CD14-positive monocyte (primary cell): ENCODE results near the gene ULK4. TPM values are rescaled to one million over a fixed set of nuclear protein-coding genes. Genes with fewer than 3 reads are reported as not detected.

ENCODE experiments used
- DNase-seq, 3 donors: peaks; one replicate each; pipeline ENCODE4 v3.0.0-alpha.2; 2011 to 2022
- H2AFZ ChIP-seq: 2 replicates; pipeline ENCODE4 v1.6.0; 2012; ENCODE audit warnings: mild to moderate bottlenecking, low read depth, low read length, inconsistent platforms; ENCODE audit not compliant: insufficient read depth, poor library complexity, severe bottlenecking
- H3K27ac ChIP-seq, 2 donors: 1 replicate in 1 of 2; 2 replicates in 1 of 2; pipeline ENCODE4 v1.5.1; 2012 to 2013; ENCODE audit warnings: low read length in 2 of 2, control low read depth in 1 of 2, inconsistent platforms in 1 of 2, low read depth in 1 of 2, mild to moderate bottlenecking in 1 of 2
- H3K27me3 ChIP-seq, 2 donors: one replicate each; pipeline versions ENCODE4 v1.6.0 to v1.6.1; 2011 to 2013; ENCODE audit warnings: low read length in 2 of 2; ENCODE audit not compliant: control insufficient read depth in 2 of 2, insufficient read depth in 2 of 2
- H3K36me3 ChIP-seq, 2 donors: replicated peaks in 1 of 2; 1 replicate in 1 of 2; 2 replicates in 1 of 2; pipeline versions ENCODE4 v1.5.1 to v1.6.1; 2012 to 2013; ENCODE audit warnings: low read length in 2 of 2, control low read depth in 1 of 2, inconsistent platforms in 1 of 2, mild to moderate bottlenecking in 1 of 2; ENCODE audit not compliant: insufficient read depth in 2 of 2, control insufficient read depth in 1 of 2
- H3K4me1 ChIP-seq, 2 donors: 1 replicate in 1 of 2; 2 replicates in 1 of 2; pipeline versions ENCODE4 v1.5.1 to v1.6.1; 2012 to 2013; ENCODE audit warnings: low read length in 2 of 2, control low read depth in 1 of 2, inconsistent platforms in 1 of 2, mild to moderate bottlenecking in 1 of 2, moderate library complexity in 1 of 2; ENCODE audit not compliant: insufficient read depth in 2 of 2, control insufficient read depth in 1 of 2
- H3K4me2 ChIP-seq: replicated peaks from 2 replicates; pipeline ENCODE3; 2012; ENCODE audit warnings: low read length, moderate library complexity, mild to moderate bottlenecking; ENCODE audit not compliant: poor library complexity, severe bottlenecking; ENCODE audit errors: extremely low read depth
- H3K4me3 ChIP-seq, 3 experiments: fragments of 200-600 bp in 1 of 3; sonication (generic) in 1 of 3; replicated peaks in 1 of 3; 1 replicate in 2 of 3; 2 replicates in 1 of 3; pipeline ENCODE4 v1.5.1; 2011 to 2013; ENCODE audit warnings: low read length in 3 of 3, mild to moderate bottlenecking in 3 of 3, control low read depth in 2 of 3, low read depth in 2 of 3, inconsistent platforms in 1 of 3, moderate library complexity in 1 of 3
- H3K79me2 ChIP-seq: 2 replicates; pipeline ENCODE4 v1.6.0; 2012; ENCODE audit warnings: mild to moderate bottlenecking, control low read depth, inconsistent platforms, low read length, moderate library complexity; ENCODE audit not compliant: insufficient read depth
- H3K9ac ChIP-seq: 2 replicates; pipeline ENCODE4 v1.6.0; 2017; ENCODE audit warnings: low read length, mild to moderate bottlenecking; ENCODE audit not compliant: insufficient read depth, poor library complexity, severe bottlenecking
- H3K9me3 ChIP-seq, 2 donors: replicated peaks in 1 of 2; 1 replicate in 1 of 2; 2 replicates in 1 of 2; pipeline versions ENCODE4 v1.5.1 to v1.6.1; 2012 to 2013; ENCODE audit warnings: low read length in 2 of 2, control low read depth in 1 of 2; ENCODE audit not compliant: control insufficient read depth in 1 of 2, insufficient read depth in 1 of 2
- H4K20me1 ChIP-seq: 2 replicates; pipeline ENCODE4 v1.6.0; 2012; ENCODE audit warnings: mild to moderate bottlenecking, low read length, control low read depth, moderate library complexity; ENCODE audit not compliant: insufficient read depth
- H3K27ac Mint-ChIP-seq, 7 donors: one replicate each; pipeline ENCODE4 v1.8.0; 2020; ENCODE audit warnings: mild to moderate bottlenecking in 7 of 7, mixed read lengths in 7 of 7, moderate library complexity in 6 of 7, inconsistent platforms in 2 of 7
- H3K27me3 Mint-ChIP-seq, 3 donors: one replicate each; pipeline ENCODE4 v1.8.0; 2021 to 2022; ENCODE audit warnings: low read depth in 3 of 3, mild to moderate bottlenecking in 3 of 3, mixed read lengths in 3 of 3, moderate library complexity in 3 of 3, inconsistent platforms in 1 of 3
- H3K36me3 Mint-ChIP-seq, 2 donors: one replicate each; pipeline ENCODE4 v1.8.0; 2020; ENCODE audit warnings: mixed read lengths in 2 of 2, inconsistent platforms in 1 of 2, mild to moderate bottlenecking in 1 of 2
- H3K4me1 Mint-ChIP-seq: one replicate; pipeline ENCODE4 v1.8.0; 2020; ENCODE audit warnings: mild to moderate bottlenecking, mixed read lengths
- H3K4me3 Mint-ChIP-seq, 2 donors: one replicate each; pipeline ENCODE4 v1.8.0; 2020; ENCODE audit warnings: mild to moderate bottlenecking in 2 of 2, mixed read lengths in 2 of 2, moderate library complexity in 1 of 2
- H3K9me3 Mint-ChIP-seq, 7 donors: one replicate each; pipeline ENCODE4 v1.8.0; 2020 to 2022; ENCODE audit warnings: mixed read lengths in 7 of 7, mild to moderate bottlenecking in 6 of 7, moderate library complexity in 6 of 7, inconsistent platforms in 2 of 7
- WGBS: methylation state at CpG from one replicate; pipeline ENCODE4 v1.1.5; 2013; ENCODE audit warnings: missing lambda C conversion rate; ENCODE audit not compliant: insufficient coverage; 5-methylcytosine and 5-hydroxymethylcytosine counted together
- intact Hi-C, 2 donors: fragments of 100-400 bp; cut with micrococcal nuclease; formaldehyde crosslinking; loops; one replicate each; pipeline versions ENCODE4 v1.15.0 to v1.15.1; 2023
- polyA plus RNA-seq, 3 donors: library from polyadenylated mRNA; depleted of rRNA in 1 of 3; unstranded in 2 of 3; stranded (reverse) in 1 of 3; fragments of 300-500 nt in 2 of 3; fragments of >200 nt in 1 of 3; fragmentation: Illumina TruSeq in 2 of 3; gene quantifications; 1 replicate in 2 of 3; 2 replicates in 1 of 3; pipeline ENCODE4 v1.2.3, GENCODE V29; 2012 to 2021
- TF ChIP-seq, protein P1 (sequence below): fragments of 200-600 bp; IDR thresholded peaks from one replicate; pipeline ENCODE4 v1.8.0; 2022; ENCODE audit warnings: antibody characterized with exemption, mild to moderate bottlenecking

ULK4 gene
- polyA plus RNA-seq, 3 donors, result 6.7 to 14.0 (median 11.8) TPM

DNA sequence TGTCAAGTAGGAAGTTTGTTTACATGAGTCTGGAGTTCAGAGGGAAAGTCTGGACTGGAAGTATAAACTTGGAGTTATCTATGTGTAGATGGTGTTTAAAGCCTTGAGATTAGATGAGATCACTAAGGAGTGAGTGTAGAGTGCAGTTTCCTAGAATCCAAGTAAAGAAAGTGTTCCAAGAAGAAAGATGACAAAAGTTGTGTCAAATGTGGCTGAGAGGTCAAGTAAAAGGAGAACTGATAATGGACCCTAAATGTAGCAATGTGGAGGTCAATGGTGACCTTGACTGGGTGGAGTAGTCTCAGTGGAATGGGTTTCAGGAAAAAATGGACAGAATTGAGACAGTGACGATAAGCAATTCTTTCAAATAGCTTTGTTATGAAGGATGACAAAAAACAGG, 39.9 kb upstream of the ULK4 start:
- H3K4me3 Mint-ChIP-seq, result no peak overlapping the region
- H4K20me1 ChIP-seq, result no peaks in the 10 kb centered on the region
- no peaks in the 10 kb centered on the region for H3K36me3 Mint-ChIP-seq
- H3K9me3 ChIP-seq, result no peaks in the 10 kb centered on the region
- H3K27ac Mint-ChIP-seq, result no peak overlapping the region
- TF ChIP-seq, protein P1, sequence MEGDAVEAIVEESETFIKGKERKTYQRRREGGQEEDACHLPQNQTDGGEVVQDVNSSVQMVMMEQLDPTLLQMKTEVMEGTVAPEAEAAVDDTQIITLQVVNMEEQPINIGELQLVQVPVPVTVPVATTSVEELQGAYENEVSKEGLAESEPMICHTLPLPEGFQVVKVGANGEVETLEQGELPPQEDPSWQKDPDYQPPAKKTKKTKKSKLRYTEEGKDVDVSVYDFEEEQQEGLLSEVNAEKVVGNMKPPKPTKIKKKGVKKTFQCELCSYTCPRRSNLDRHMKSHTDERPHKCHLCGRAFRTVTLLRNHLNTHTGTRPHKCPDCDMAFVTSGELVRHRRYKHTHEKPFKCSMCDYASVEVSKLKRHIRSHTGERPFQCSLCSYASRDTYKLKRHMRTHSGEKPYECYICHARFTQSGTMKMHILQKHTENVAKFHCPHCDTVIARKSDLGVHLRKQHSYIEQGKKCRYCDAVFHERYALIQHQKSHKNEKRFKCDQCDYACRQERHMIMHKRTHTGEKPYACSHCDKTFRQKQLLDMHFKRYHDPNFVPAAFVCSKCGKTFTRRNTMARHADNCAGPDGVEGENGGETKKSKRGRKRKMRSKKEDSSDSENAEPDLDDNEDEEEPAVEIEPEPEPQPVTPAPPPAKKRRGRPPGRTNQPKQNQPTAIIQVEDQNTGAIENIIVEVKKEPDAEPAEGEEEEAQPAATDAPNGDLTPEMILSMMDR, result no peak
- H3K4me2 ChIP-seq, result no peak overlapping the region
- H3K27me3 ChIP-seq, result no peaks in the 10 kb centered on the region
- no peak overlapping the region for H3K27ac ChIP-seq
- H3K4me1 Mint-ChIP-seq, result no peaks in the 10 kb centered on the region
- peaks cover 0 to 3% of the 10 kb centered on the region in 2 donors for H3K4me1 ChIP-seq
- no peak overlapping the region for H2AFZ ChIP-seq
- no peaks in the 10 kb centered on the region for H3K36me3 ChIP-seq
- H3K4me3 ChIP-seq, result no peak overlapping the region
- intact Hi-C loops, result no loop called here
- H3K9ac ChIP-seq, result no peak overlapping the region
- DNase-seq, result no peak
- no peaks in the 10 kb centered on the region for H3K79me2 ChIP-seq
- peaks cover 0 to 3% (median 0%) of the 10 kb centered on the region in 7 donors for H3K9me3 Mint-ChIP-seq
- WGBS, result 100% methylated on average over 1 of the region's 1 CpG
- H3K27me3 Mint-ChIP-seq, result peaks cover 0 to 3% (median 2%) of the 10 kb centered on the region in 3 donors

- peaks cover 0 to 3% (median 0%) of the 10 kb centered on the region in 7 donors for H3K9me3 Mint-ChIP-seq
- Histone ChIP-seq H3K4me2 (no peak overlapping the region), H3K36me3 (no peaks in the 10 kb centered on the region), H3K27me3 (no peaks in the 10 kb centered on the region), H2AFZ (no peak overlapping the region), H3K27ac (no peak overlapping the region), H3K4me1 (peaks cover 0 to 3% of the 10 kb centered on the region in 2 donors), H4K20me1 (no peaks in the 10 kb centered on the region), H3K9ac (no peak overlapping the region), H3K4me3 (no peak overlapping the region), H3K79me2 (no peaks in the 10 kb centered on the region), H3K9me3 (no peaks in the 10 kb centered on the region)
- no CpG with 5 or more reads among the region's 1 CpG for WGBS
- H3K4me3 Mint-ChIP-seq, result no peak overlapping the region
- H3K36me3 Mint-ChIP-seq, result no peaks in the 10 kb centered on the region
- H3K4me1 Mint-ChIP-seq, result no peaks in the 10 kb centered on the region
- H3K27ac Mint-ChIP-seq, result no peak overlapping the region
- no peak for DNase-seq
- intact Hi-C loops, result no loop called here
- H3K27me3 Mint-ChIP-seq, result peaks cover 2% of the 10 kb centered on the region in 3 donors
- TF ChIP-seq, protein P1, result no peak
Observed at GRCh38 chr3:41999909-42000308, 38.0 kb upstream of the ULK4 start.
